ENCODE measurements around the gene LRRK2. TPM values are rescaled to one million over a fixed set of nuclear protein-coding genes. Genes with fewer than 3 reads are reported as not detected.
"Not testable (repeated sequence)": the region's sequence is repeated elsewhere in the genome, so short reads cannot be mapped to it uniquely, and the experiment has no call there.

LRRK2 gene
- total and polyA plus RNA-seq, 4 donors, result 1.5 to 11.5 (median 4.9) TPM

- not testable (repeated sequence) for H3K27me3 ChIP-seq (ENCODE audit: control insufficient read depth in 4 of 4, insufficient read depth in 4 of 4, low read length in 3 of 4); H3K4me3 ChIP-seq (ENCODE audit: low read depth in 1 of 3, low read length in 3 of 3); H3K9me3 ChIP-seq (ENCODE audit: control insufficient read depth in 4 of 4, low read length in 3 of 4); H3K9ac ChIP-seq (ENCODE audit: low read depth in 1 of 2, low read length in 2 of 2); DNase-seq (ENCODE audit: low spot score); H3K27ac ChIP-seq (ENCODE audit: low read depth in 1 of 2, low read length in 2 of 2); H3K36me3 ChIP-seq (ENCODE audit: control insufficient read depth in 4 of 4, insufficient read depth in 3 of 4, low read depth in 1 of 4, low read length in 3 of 4)
- whole genome bisulfite sequencing, result 43% methylated on average over 5 of the region's 5 CpGs
- TF ChIP-seq RXRA (IDR thresholded peaks at IDR 0.05) (peak in 1 of 2 donors; percentile 22), HNF4A (conservative IDR thresholded peaks at IDR 0.05) (peak; percentile 58 to 65), SP1 (IDR thresholded peaks at IDR 0.05) (peak; percentile 29), JUND (IDR thresholded peaks at IDR 0.05) (peak in 1 of 2 donors; percentile 8)
- H3K4me1 ChIP-seq (ENCODE audit: control insufficient read depth in 4 of 4, insufficient read depth in 4 of 4, low read length in 3 of 4), result peaks cover 4 to 26% (median 14%) of the 10 kb centered on the region in 4 donors
These were observed 19.8 kb downstream of the LRRK2 start for GRCh38 chr12:40244526-40245156.

- peaks cover 4 to 20% (median 14%) of the 10 kb centered on the region in 4 donors for H3K4me1 ChIP-seq (ENCODE audit: control insufficient read depth in 4 of 4, insufficient read depth in 4 of 4, low read length in 3 of 4)
- no peak for TF ChIP-seq HNF4G (IDR thresholded peaks at IDR 0.05)
- no peak for TF ChIP-seq NR2F2 (IDR thresholded peaks at IDR 0.05)
- TF ChIP-seq HNF4A (conservative IDR thresholded peaks at IDR 0.05), result no peak
- TF ChIP-seq TAF1 (conservative IDR thresholded peaks at IDR 0.05), result no peak
- peaks cover 0 to 6% (median 4%) of the 10 kb centered on the region in 4 donors for H3K36me3 ChIP-seq (ENCODE audit: control insufficient read depth in 4 of 4, insufficient read depth in 3 of 4, low read depth in 1 of 4, low read length in 3 of 4)
- H3K9me3 ChIP-seq (ENCODE audit: control insufficient read depth in 4 of 4, low read length in 3 of 4), result no peaks in the 10 kb centered on the region
- no peak overlapping the region for H3K9ac ChIP-seq (ENCODE audit: low read depth in 1 of 2, low read length in 2 of 2)
- no peaks in the 10 kb centered on the region for H3K27me3 ChIP-seq (ENCODE audit: control insufficient read depth in 4 of 4, insufficient read depth in 4 of 4, low read length in 3 of 4)
- WGBS, result 86% methylated on average over 1 of the region's 1 CpG
- H3K4me3 ChIP-seq (ENCODE audit: low read depth in 1 of 3, low read length in 3 of 3), result no peak overlapping the region
- H3K27ac ChIP-seq (ENCODE audit: low read depth in 1 of 2, low read length in 2 of 2), result no peak overlapping the region
- no peak for DNase-seq (ENCODE audit: low spot score)
These were observed 23.2 kb downstream of the LRRK2 start for GRCh38 chr12:40248034-40248433.

GRCh38 chr12:40248585-40249297 is 23.9 kb downstream of the LRRK2 start:
- Histone ChIP-seq H3K9ac (ENCODE audit: low read depth in 1 of 2, low read length in 2 of 2) (no peak overlapping the region), H3K4me3 (ENCODE audit: low read depth in 1 of 3, low read length in 3 of 3) (no peak overlapping the region), H3K27ac (ENCODE audit: low read depth in 1 of 2, low read length in 2 of 2) (no peak overlapping the region), H3K9me3 (ENCODE audit: control insufficient read depth in 4 of 4, low read length in 3 of 4) (no peaks in the 10 kb centered on the region), H3K27me3 (ENCODE audit: control insufficient read depth in 4 of 4, insufficient read depth in 4 of 4, low read length in 3 of 4) (no peaks in the 10 kb centered on the region), H3K4me1 (ENCODE audit: control insufficient read depth in 4 of 4, insufficient read depth in 4 of 4, low read length in 3 of 4) (peaks cover 4 to 14% (median 13%) of the 10 kb centered on the region in 4 donors), H3K36me3 (ENCODE audit: control insufficient read depth in 4 of 4, insufficient read depth in 3 of 4, low read depth in 1 of 4, low read length in 3 of 4) (peaks cover 2 to 6% (median 4%) of the 10 kb centered on the region in 4 donors)
- 86% methylated on average over 4 of the region's 4 CpGs for WGBS
- TF ChIP-seq NR2F2 (IDR thresholded peaks at IDR 0.05) (no peak), HNF4A (conservative IDR thresholded peaks at IDR 0.05) (no peak), EGR1 (IDR thresholded peaks at IDR 0.05; ENCODE audit: low read depth in 2 of 2) (no peak)
- DNase-seq (ENCODE audit: low spot score), result no peak

GRCh38 chr12:40250652-40251051 is 25.9 kb downstream of the LRRK2 start:
- 97% methylated on average over 3 of the region's 3 CpGs for WGBS

More at GRCh38 chr12:40250652-40251051, 25.9 kb downstream of the LRRK2 start:
- DNase-seq (ENCODE audit: low spot score); H3K27ac ChIP-seq (ENCODE audit: low read depth in 1 of 2, low read length in 2 of 2); H3K4me3 ChIP-seq (ENCODE audit: low read depth in 1 of 3, low read length in 3 of 3); H3K27me3 ChIP-seq (ENCODE audit: control insufficient read depth in 4 of 4, insufficient read depth in 4 of 4, low read length in 3 of 4); H3K4me1 ChIP-seq (ENCODE audit: control insufficient read depth in 4 of 4, insufficient read depth in 4 of 4, low read length in 3 of 4); H3K9ac ChIP-seq (ENCODE audit: low read depth in 1 of 2, low read length in 2 of 2); H3K9me3 ChIP-seq (ENCODE audit: control insufficient read depth in 4 of 4, low read length in 3 of 4): not testable (repeated sequence)
- peaks cover 2 to 10% (median 5%) of the 10 kb centered on the region in 4 donors for H3K36me3 ChIP-seq (ENCODE audit: control insufficient read depth in 4 of 4, insufficient read depth in 3 of 4, low read depth in 1 of 4, low read length in 3 of 4)

All from liver (tissue), 9 donors.